GM13976 (cell line): ENCODE results near the gene NOTO.
A peak's percentile ranks its signal among the peaks of the same experiment; 100 is the strongest.
"Not testable (repeated sequence)": the region's sequence is repeated elsewhere in the genome, so short reads cannot be mapped to it uniquely, and the experiment has no call there.

Experiments
- DNase-seq: peaks from one replicate; pipeline ENCODE4 v3.0.0; 2012; ENCODE audit warnings: low spot score
- CTCF ChIP-seq: IDR thresholded peaks from 2 replicates; pipeline ENCODE4 v1.5.1; 2012; ENCODE audit warnings: borderline replicate concordance, mild to moderate bottlenecking; ENCODE audit not compliant: insufficient read depth; ENCODE audit errors: extremely low read depth, missing control alignments, control extremely low read depth
- in situ Hi-C: fragments of 300-500 bp; cut with MboI; formaldehyde crosslinking; loops from one replicate; pipeline ENCODE4 v1.12.0; 2022; ENCODE audit warnings: low sequenced_read_pairs, mixed read lengths, inconsistent platforms; ENCODE audit not compliant: unreplicated experiment

The NOTO gene

GRCh38 chr2:73176881-73177644 lies 25.3 kb upstream of the NOTO start:
- TF ChIP-seq CTCF = peak; percentile 100
- peak; percentile 96 for DNase-seq
- in situ Hi-C loops = loop anchor here (25.0 kb wide), 1 partner anchor 290 kb away; the partner anchor contains the start of gene SPR

- DNase-seq = no peak
- no peak for TF ChIP-seq CTCF
- in situ Hi-C loops = loop anchor here (25.0 kb wide), 1 partner anchor 290 kb away; the partner anchor contains the start of gene SPR
These were observed 24.6 kb upstream of the NOTO start for GRCh38 chr2:73177645-73178255.

GRCh38 chr2:73185965-73186364 lies 16.4 kb upstream of the NOTO start:
- no peak for TF ChIP-seq CTCF
- no peak for DNase-seq
- in situ Hi-C loops = loop anchor here (25.0 kb wide), 1 partner anchor 299 kb away; the partner anchor contains the start of gene SPR

DNA sequence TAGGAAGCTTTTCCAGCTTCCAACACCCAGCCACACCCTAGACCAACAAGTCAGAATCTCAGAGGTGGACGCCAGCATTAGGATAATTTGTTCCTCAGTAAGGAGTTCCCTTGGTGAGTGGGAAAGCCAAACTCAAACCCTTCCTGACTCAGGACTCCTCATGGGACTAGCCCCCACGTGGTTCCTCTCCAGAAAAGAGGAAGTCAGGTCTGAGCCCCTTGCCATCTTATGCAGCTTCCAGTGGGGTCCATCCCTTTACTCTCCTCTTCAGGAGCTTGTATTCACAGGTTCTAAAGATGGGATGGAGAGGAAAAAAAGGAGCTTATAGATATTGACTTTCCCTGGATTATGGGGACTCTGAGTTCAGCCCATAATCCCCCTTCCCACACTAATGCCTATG lies 14.8 kb upstream of the NOTO start:
- TF ChIP-seq CTCF = no peak
- no peak for DNase-seq
- in situ Hi-C loops = loop anchor here (25.0 kb wide), 1 partner anchor 300 kb away; the partner anchor contains the start of gene SPR

- DNase-seq = no peak
- in situ Hi-C loops = loop anchor here (25.0 kb wide), 1 partner anchor 310 kb away; the partner anchor contains the start of gene SPR
- no peak for TF ChIP-seq CTCF
These were observed 4.8 kb upstream of the NOTO start for GRCh38 chr2:73197579-73197978.

DNA sequence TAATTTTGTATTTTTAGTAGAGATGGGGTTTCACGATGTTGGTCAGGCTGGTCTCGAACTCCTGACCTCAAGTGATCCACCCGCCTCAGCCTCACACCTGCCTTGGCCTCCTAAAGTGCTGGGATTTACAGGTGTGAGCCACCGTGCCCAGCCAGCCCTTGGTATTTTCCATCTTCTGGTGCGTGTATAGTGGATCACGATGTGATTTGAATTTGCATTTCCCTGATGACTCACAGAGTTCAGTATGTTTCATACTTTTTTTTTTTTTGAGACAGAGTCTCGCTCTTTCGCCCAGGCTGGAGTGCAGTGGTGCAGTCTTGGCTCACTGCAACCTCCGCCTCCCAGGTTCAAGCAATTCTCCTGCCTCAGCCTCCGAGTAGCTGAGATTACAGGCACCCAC lies 2.1 kb upstream of the NOTO start:
- DNase-seq, in situ Hi-C loops: not testable (repeated sequence)

DNA sequence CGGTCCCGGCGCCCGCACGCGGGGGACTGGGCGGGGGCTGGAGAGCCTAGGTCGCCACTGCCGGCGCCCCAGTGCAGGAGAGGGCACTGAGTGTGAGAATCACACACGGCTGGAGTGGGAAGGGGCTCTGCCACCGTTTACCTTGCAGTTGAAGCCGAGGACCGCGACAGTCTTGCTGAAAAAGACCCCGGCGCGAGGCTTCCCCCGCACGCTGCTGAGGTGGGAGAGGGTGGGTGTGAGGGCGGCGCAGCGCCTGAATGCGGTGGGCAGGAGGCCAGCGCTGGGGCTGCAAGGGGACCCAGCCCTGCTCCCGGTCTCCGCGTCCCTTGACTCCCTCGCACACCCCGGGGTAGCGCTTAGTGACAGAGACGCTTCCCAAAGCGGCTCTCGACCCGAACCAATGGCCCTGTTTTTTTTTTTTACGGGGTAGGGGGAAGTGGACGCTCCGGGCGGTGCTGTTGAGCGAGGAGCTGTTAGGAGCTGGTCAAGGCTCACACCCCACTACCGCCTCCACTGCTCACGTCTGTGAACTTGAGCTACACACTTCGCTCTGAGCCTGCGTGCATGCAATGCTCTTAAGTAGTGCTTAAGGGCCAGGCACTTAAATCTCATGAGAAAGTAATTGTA lies 794 bp downstream of the NOTO start:
- in situ Hi-C loops = no loop called here
- DNase-seq = no peak
- TF ChIP-seq CTCF = no peak
